KOPT-K1 (cell line): ENCODE measurements around the gene RHOBTB3.

Experiments
- H3K27ac ChIP-seq: fragments of 200-600 bp; sonication (generic); 2 replicates; pipeline ENCODE4 v1.5.1; 2016; ENCODE audit warnings: antibody characterized with exemption, mild to moderate bottlenecking, low read depth, low read length; ENCODE audit not compliant: poor library complexity, severe bottlenecking
- H3K36me3 ChIP-seq: fragments of 200-600 bp; sonication (generic); 2 replicates; pipeline ENCODE4 v1.5.1; 2017; ENCODE audit warnings: antibody characterized with exemption, mild to moderate bottlenecking, low read length, moderate library complexity; ENCODE audit not compliant: insufficient read depth
- H3K9me3 ChIP-seq: fragments of 200-600 bp; sonication (generic); 2 replicates; pipeline ENCODE4 v1.5.1; 2017; ENCODE audit warnings: antibody characterized with exemption, low read length, mild to moderate bottlenecking; ENCODE audit not compliant: insufficient read depth, poor library complexity, severe bottlenecking

The RHOBTB3 gene

GRCh38 chr5:95784514-95785302 is 53.6 kb downstream of the RHOBTB3 start:
- Histone ChIP-seq H3K9me3 (no peaks in the 10 kb centered on the region), H3K36me3 (no peaks in the 10 kb centered on the region), H3K27ac (no peak overlapping the region)

- Histone ChIP-seq H3K36me3 (no peaks in the 10 kb centered on the region), H3K9me3 (no peaks in the 10 kb centered on the region), H3K27ac (no peak overlapping the region)
Observed at GRCh38 chr5:95786821-95787418, 55.8 kb downstream of the RHOBTB3 start.

- no peak overlapping the region for H3K27ac ChIP-seq
- no peaks in the 10 kb centered on the region for H3K36me3 ChIP-seq
- no peaks in the 10 kb centered on the region for H3K9me3 ChIP-seq
Observed at GRCh38 chr5:95788493-95788892, 57.4 kb downstream of the RHOBTB3 start.

- H3K9me3 ChIP-seq = no peaks in the 10 kb centered on the region
- H3K27ac ChIP-seq = no peak overlapping the region
- no peaks in the 10 kb centered on the region for H3K36me3 ChIP-seq
Observed at GRCh38 chr5:95791751-95792150, 60.6 kb downstream of the RHOBTB3 start.

GRCh38 chr5:95794070-95794516 is 63.0 kb downstream of the RHOBTB3 start:
- Histone ChIP-seq H3K27ac (no peak overlapping the region), H3K9me3 (no peaks in the 10 kb centered on the region), H3K36me3 (no peaks in the 10 kb centered on the region)

GRCh38 chr5:95797301-95797700 is 66.2 kb downstream of the RHOBTB3 start:
- Histone ChIP-seq H3K36me3 (no peaks in the 10 kb centered on the region), H3K9me3 (no peaks in the 10 kb centered on the region), H3K27ac (no peak overlapping the region)

- no peaks in the 10 kb centered on the region for H3K36me3 ChIP-seq
- H3K9me3 ChIP-seq = no peaks in the 10 kb centered on the region
- no peak overlapping the region for H3K27ac ChIP-seq
Observed at GRCh38 chr5:95798048-95798447, 66.9 kb downstream of the RHOBTB3 start.

GRCh38 chr5:95798545-95798944 is 67.4 kb downstream of the RHOBTB3 start:
- Histone ChIP-seq H3K9me3 (no peaks in the 10 kb centered on the region), H3K36me3 (no peaks in the 10 kb centered on the region), H3K27ac (no peak overlapping the region)

GRCh38 chr5:95799191-95799835 is 68.2 kb downstream of the RHOBTB3 start:
- Histone ChIP-seq H3K27ac (no peak overlapping the region), H3K36me3 (no peaks in the 10 kb centered on the region), H3K9me3 (no peaks in the 10 kb centered on the region)

GRCh38 chr5:95800553-95800952 is 69.4 kb downstream of the RHOBTB3 start:
- Histone ChIP-seq H3K9me3 (peaks cover 4% of the 10 kb centered on the region), H3K36me3 (no peaks in the 10 kb centered on the region), H3K27ac (no peak overlapping the region)

- Histone ChIP-seq H3K9me3 (peaks cover 4% of the 10 kb centered on the region), H3K27ac (no peak overlapping the region), H3K36me3 (no peaks in the 10 kb centered on the region)
Observed at GRCh38 chr5:95801532-95801931, 70.4 kb downstream of the RHOBTB3 start.

- H3K9me3 ChIP-seq = peaks cover 4% of the 10 kb centered on the region
- H3K27ac ChIP-seq = no peak overlapping the region
- no peaks in the 10 kb centered on the region for H3K36me3 ChIP-seq
Observed at GRCh38 chr5:95801961-95802360, 70.8 kb downstream of the RHOBTB3 start.

GRCh38 chr5:95803271-95804148 is 72.4 kb downstream of the RHOBTB3 start:
- peaks cover 4% of the 10 kb centered on the region for H3K9me3 ChIP-seq
- H3K27ac ChIP-seq = no peak overlapping the region
- no peaks in the 10 kb centered on the region for H3K36me3 ChIP-seq

GRCh38 chr5:95804736-95805539 is 73.8 kb downstream of the RHOBTB3 start:
- Histone ChIP-seq H3K27ac (no peak overlapping the region), H3K36me3 (no peaks in the 10 kb centered on the region)

More at GRCh38 chr5:95804736-95805539, 73.8 kb downstream of the RHOBTB3 start:
- peaks cover 4% of the 10 kb centered on the region for H3K9me3 ChIP-seq
